Activated naive CD8-positive, alpha-beta T cell (primary cell): ENCODE data around the gene RNF123.
"Not testable (repeated sequence)": the region's sequence is repeated elsewhere in the genome, so short reads cannot be mapped to it uniquely, and the experiment has no call there.

Source experiments
- H3K27ac Mint-ChIP-seq: one replicate; pipeline ENCODE4 v1.8.0; 2021; ENCODE audit warnings: mixed read lengths
- H3K27me3 Mint-ChIP-seq: one replicate; pipeline ENCODE4 v1.8.0; 2021; ENCODE audit warnings: mixed read lengths
- H3K36me3 Mint-ChIP-seq: one replicate; pipeline ENCODE4 v1.8.0; 2021; ENCODE audit warnings: mixed read lengths
- H3K4me1 Mint-ChIP-seq: one replicate; pipeline ENCODE4 v1.8.0; 2021; ENCODE audit warnings: low read depth, mixed read lengths
- H3K4me3 Mint-ChIP-seq: one replicate; pipeline ENCODE4 v1.8.0; 2021; ENCODE audit warnings: mild to moderate bottlenecking, mixed read lengths
- H3K9me3 Mint-ChIP-seq: one replicate; pipeline ENCODE4 v1.8.0; 2021; ENCODE audit warnings: low read depth, mixed read lengths

Gene RNF123

DNA sequence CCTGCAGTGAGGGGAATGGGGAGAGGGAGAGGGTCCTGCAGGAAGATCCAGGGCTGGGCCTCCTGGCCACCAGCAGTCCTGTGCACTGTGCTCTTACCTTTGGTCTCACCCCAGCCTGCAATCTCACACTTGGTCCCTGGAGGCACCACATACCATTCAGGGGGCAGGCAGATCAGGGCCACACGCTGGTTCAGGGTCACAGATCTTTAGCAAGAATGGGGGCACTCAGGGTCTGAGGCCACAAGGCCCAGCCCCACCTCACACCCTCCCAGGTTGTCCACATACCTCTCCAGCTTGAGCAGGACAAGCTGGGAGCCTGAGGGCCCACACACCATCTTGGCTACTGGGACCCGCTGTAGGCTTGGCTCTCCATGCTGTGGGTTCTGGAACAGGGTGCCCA is 4.9 kb upstream of the RNF123 start:
- not testable (repeated sequence) for H3K27me3 Mint-ChIP-seq, H3K27ac Mint-ChIP-seq, H3K36me3 Mint-ChIP-seq, H3K9me3 Mint-ChIP-seq, H3K4me3 Mint-ChIP-seq
- H3K4me1 Mint-ChIP-seq, result peaks cover 16% of the 10 kb centered on the region

DNA sequence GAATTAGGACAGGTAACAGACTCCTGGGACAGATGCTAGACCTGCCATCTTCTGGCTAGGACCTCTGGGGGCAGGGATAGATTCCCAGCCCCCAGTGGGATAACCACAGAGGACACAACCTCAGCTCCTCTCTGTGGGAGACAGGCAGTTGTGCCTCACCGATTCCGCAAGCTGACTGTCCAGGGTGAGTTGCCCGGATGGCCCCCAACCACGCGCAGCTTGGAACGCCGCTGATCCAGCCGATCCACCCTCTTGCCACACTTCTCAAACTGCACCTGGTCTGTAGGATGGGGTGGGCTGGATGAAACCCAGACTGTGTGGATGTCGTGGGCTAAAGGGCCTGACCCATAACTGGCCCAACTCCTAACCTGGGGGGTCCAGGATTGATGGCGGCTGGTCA is 4.3 kb upstream of the RNF123 start:
- not testable (repeated sequence) for H3K9me3 Mint-ChIP-seq, H3K36me3 Mint-ChIP-seq, H3K27ac Mint-ChIP-seq, H3K27me3 Mint-ChIP-seq
- Mint-ChIP-seq H3K4me3 (peak overlapping the region; percentile 52), H3K4me1 (peaks cover 16% of the 10 kb centered on the region)

DNA sequence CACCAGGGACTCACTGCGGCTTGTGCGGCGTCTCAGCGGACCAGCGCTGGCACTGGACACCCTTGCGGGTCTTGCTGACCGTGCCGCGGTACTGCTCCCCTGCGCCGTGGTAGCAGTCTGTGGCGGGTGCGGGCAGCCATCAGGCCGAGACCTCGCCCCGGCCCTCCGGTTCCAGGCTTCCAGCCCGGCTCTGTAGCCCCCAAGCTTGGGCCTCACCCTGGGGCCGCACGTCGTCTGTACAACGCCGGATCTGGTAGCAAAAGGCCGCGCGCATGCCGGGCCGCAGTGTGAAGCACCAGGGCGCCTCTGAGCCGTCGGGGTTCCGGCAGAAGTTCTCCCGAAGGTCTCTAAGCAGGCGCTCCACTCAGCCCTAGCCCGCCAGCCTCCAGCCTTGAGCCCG is 3.5 kb upstream of the RNF123 start:
- not testable (repeated sequence) for H3K27me3 Mint-ChIP-seq, H3K9me3 Mint-ChIP-seq, H3K4me3 Mint-ChIP-seq, H3K27ac Mint-ChIP-seq, H3K36me3 Mint-ChIP-seq
- H3K4me1 Mint-ChIP-seq, result peaks cover 22% of the 10 kb centered on the region

DNA sequence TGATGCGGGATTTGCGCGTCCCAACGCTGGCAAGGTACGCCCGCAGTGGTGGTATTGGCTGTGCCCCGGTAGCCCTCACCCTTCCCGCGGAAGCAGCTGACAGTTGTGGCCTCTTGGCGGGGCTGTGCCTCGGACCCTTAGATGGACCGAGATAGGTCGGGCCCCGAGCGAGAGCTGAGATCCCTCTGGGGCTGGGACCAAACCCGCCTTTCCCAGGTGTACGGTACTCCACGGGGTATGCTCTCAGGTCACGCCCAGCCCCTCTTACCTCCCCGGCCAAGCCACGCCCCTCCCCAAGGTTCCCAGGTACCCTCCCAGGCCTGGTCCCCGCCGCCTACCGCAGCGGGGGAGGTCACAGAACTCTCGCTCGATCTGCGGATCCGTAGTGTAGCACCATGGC is 3.0 kb upstream of the RNF123 start:
- H3K27ac Mint-ChIP-seq, H3K9me3 Mint-ChIP-seq, H3K36me3 Mint-ChIP-seq, H3K27me3 Mint-ChIP-seq: not testable (repeated sequence)
- Mint-ChIP-seq H3K4me1 (peaks cover 27% of the 10 kb centered on the region), H3K4me3 (peak overlapping the region; percentile 66)

DNA sequence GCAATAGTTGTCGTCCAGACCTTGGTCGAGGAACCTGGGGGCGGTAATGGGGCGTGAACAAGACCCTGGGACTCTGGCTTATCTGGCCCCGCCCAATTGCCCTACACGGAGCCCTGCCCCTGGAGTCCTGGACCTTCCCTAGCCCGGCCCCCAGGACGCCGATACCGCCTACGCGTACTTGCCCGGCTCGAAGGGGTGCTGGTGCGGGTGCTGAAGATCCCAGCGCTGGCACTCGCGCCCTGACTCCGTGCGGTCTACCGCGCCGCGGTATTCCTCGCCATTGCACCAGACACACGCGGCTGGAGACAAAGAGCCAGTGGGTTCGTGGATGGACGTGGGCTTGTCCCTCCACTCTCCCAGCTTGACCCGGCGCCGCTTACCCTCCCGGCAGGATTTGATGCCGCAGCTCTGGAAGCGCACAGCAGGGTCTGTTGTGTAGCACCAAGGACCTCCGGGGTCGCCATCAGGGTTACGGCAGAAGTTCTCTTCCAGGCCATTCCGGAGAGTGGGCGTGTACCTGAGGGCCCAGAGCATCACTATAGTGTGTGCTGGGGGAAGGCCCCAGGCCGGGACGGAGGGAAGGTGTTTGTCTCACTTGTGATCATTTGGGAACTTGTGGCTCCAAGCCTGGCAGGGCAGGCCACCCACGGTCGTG is 2.5 kb upstream of the RNF123 start:
- H3K4me1 Mint-ChIP-seq, result peaks cover 27% of the 10 kb centered on the region
- peak overlapping the region; percentile 46 for H3K4me3 Mint-ChIP-seq
- H3K27ac Mint-ChIP-seq, H3K27me3 Mint-ChIP-seq, H3K36me3 Mint-ChIP-seq, H3K9me3 Mint-ChIP-seq: not testable (repeated sequence)

DNA sequence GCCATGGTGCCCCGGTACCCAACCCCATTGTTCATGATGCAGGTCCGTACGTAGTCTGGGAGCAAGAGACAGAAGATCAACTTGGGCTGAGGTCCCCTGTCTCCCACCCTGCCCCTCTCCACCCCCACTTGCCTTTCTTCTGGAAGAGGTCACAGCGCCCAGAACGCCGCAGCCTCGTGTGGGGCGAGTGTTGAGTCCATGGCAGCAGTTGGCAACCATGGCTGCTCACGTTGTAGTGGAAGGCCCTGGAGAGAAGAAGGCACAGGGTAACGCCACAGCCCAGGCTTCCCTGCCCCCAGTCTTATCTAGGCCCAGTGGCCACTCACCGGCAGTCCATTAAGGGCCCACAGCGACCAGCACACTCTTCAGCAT is 1.9 kb upstream of the RNF123 start:
- H3K36me3 Mint-ChIP-seq, H3K27me3 Mint-ChIP-seq, H3K9me3 Mint-ChIP-seq, H3K27ac Mint-ChIP-seq: not testable (repeated sequence)
- Mint-ChIP-seq H3K4me1 (peaks cover 27% of the 10 kb centered on the region), H3K4me3 (peak overlapping the region; percentile 46)

DNA sequence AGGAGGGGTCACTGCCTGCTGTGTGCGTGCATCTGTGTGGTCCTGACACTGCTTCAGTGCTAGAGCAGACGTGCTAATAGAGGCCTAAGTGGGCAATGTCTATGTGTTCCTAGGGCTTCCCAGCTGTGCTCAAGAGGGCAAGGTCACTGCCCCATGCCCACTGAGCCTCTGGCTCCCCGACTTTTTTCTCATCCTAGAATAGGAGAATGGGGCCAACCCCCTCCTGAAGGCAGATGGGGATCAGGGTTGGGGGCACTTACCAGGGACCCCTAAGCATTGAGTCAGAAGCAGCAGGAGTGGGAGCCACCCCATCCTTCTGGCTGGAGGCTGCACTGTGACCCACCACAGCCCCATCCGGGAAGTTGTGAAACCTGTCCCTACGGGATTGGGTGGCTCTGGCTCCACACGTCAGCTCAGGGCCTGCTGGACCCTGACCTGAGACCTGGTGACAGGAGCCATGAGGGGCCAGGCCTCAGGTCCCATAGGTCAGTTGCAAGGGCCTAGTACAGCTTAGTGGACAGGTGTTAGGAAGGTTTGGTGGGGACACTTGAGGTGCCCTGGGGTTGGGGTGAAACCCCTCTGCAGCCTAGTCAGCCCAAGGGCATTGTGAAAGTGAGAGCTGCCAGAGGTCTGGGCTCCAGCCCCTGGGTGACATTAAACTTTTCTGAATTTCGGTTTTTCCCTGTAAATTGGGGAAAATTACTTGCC is 865 bp upstream of the RNF123 start:
- not testable (repeated sequence) for H3K27me3 Mint-ChIP-seq, H3K9me3 Mint-ChIP-seq, H3K36me3 Mint-ChIP-seq
- H3K4me1 Mint-ChIP-seq, result peaks cover 29% of the 10 kb centered on the region
- H3K27ac Mint-ChIP-seq, result peak overlapping the region; percentile 95
- peak overlapping the region; percentile 94 for H3K4me3 Mint-ChIP-seq

DNA sequence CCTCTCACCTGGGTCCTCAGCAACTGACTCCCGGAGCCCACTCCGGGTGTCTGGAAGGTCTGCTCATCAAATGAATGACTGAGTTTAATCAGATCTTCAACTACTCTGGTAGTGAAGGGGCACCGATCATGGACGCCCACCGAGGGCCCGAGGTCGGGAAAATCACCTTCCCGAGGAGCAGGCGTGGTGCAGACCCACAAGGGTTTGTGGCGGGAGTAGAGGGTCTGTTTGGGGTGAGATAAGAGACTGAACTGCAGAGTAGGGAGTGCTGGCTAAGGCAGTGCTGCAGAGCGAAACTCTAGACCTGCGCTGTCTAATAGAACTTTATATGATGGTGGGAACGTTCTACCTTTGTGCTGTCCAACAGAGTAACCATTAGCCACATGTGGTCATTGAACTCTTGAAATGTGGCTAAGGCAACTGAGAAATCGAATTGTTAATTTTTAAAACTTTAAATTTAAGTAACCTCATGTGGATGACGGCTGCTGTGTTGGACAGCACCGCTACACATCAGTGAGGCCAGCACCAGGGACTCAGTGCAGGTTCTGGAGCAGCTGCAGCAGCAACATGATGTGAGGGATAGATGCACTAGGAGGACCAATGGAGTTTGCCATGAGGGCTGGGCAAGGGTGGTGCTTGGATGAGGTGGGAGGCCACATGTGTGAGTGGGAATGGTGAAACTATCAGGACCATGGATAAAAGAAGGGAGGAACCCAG is 709 bp downstream of the RNF123 start:
- H3K27me3 Mint-ChIP-seq, H3K36me3 Mint-ChIP-seq, H3K9me3 Mint-ChIP-seq: not testable (repeated sequence)
- Mint-ChIP-seq H3K27ac (peak overlapping the region; percentile 95), H3K4me1 (peaks cover 33% of the 10 kb centered on the region), H3K4me3 (peak overlapping the region; percentile 94)

DNA sequence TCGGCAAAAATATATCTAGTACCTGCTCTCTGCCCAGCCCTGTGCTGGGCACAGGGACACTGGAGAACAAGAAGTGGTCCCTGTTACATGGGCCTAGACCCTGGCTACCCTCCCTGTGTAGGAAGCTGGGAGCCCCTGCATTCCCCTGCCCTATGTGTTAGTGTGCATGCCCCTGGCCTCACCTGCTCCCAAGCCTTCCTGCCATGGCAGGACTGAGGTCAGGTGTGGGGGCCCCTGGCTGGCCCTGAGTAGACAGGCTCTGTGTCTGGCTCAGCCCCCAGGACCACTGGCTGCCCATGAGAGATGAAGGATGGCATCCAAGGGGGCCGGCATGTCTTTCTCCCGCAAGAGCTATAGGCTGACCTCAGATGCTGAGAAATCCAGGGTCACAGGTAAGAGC is 1.5 kb downstream of the RNF123 start:
- H3K9me3 Mint-ChIP-seq, H3K36me3 Mint-ChIP-seq, H3K27ac Mint-ChIP-seq, H3K27me3 Mint-ChIP-seq: not testable (repeated sequence)
- Mint-ChIP-seq H3K4me3 (peak overlapping the region; percentile 94), H3K4me1 (peaks cover 33% of the 10 kb centered on the region)

DNA sequence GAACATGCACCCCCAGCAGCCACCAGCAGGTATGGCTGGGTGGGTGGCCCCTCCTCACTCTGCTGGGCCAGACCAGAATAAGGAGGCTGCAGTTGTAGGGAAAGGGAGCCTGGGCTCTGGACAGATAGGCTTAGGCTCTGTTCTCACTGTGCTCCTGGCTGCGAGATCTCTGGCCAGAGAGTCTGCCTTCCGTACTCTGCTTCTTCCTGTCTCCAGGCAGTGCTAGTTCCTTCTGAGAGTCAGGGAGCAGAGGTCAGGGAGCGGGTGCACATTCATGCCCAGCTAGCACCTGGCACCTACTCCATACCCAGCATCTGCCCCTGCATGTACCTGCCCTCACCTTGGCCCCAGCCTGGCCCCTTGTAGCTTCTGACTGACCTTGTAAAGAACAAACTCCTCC is 2.1 kb downstream of the RNF123 start:
- Mint-ChIP-seq H3K4me1 (peaks cover 32% of the 10 kb centered on the region), H3K4me3 (peak overlapping the region; percentile 94)
- not testable (repeated sequence) for H3K36me3 Mint-ChIP-seq, H3K9me3 Mint-ChIP-seq, H3K27me3 Mint-ChIP-seq, H3K27ac Mint-ChIP-seq

DNA sequence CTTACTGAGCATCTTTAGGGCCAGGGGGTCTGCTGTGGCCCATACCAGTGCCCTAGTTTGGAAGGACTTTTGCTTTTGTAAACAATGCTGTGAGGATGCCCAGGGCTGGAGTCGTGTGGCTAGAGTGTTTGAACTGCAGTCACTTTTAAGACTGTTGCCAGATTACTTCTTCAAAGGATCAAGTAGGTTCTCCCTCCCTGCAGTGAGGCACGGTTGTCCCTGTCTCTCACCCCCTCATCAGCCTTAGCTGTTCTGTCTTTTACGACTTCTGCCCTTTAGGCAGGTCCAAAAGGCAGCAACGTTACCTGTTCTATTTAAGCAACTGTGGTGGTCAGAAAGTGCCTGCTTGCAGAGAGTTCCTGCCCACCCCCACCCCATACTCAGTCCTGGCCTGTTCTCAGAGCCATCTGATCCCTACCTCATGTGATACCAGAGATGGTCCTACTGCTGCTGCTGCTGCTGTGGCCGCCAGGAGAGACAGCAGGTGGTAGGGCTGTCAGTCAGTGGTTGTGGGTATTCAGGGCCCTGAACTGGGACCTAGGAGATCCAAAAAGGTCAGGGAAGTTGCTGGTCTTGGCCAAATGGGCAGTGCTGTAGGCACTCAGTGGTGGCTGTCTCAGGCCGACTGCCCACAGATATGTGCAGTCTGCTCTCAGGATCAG is 5.2 kb downstream of the RNF123 start:
- not testable (repeated sequence) for H3K36me3 Mint-ChIP-seq, H3K27ac Mint-ChIP-seq, H3K4me3 Mint-ChIP-seq, H3K27me3 Mint-ChIP-seq, H3K9me3 Mint-ChIP-seq
- peaks cover 21% of the 10 kb centered on the region for H3K4me1 Mint-ChIP-seq

DNA sequence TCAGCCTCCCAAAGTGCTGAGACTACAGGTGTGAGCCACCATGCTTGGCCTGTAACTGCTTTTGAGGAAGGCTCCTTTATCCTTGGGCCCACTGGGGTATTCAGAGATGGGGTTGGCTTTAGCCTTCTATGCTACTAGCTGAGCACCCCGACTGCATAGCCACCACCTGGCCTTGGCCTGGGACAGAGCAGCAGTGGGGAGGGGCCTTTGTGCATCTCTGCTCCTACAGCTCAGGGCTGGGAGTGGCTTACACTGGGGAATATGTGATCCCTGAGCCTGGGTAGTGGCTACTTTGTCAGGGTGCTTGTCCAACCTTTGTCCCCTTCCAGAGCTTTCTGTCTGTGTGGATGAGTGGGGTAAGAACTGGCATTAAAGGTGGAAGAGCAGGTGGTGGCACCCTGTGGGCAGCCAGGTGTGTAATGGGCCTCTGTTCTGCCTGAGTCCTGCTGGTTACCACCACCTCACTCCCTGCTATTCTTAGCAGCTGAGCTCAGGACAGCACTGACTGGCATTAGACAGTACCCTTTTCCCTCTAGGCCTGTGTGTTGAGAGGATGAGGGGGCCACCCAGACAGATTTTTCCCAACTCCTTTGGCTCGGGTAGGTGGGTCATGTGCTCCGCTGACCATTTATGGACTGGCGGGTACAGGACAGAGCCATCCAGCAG is 6.1 kb downstream of the RNF123 start:
- not testable (repeated sequence) for H3K36me3 Mint-ChIP-seq, H3K27ac Mint-ChIP-seq, H3K4me3 Mint-ChIP-seq, H3K9me3 Mint-ChIP-seq, H3K27me3 Mint-ChIP-seq
- peaks cover 13% of the 10 kb centered on the region for H3K4me1 Mint-ChIP-seq

DNA sequence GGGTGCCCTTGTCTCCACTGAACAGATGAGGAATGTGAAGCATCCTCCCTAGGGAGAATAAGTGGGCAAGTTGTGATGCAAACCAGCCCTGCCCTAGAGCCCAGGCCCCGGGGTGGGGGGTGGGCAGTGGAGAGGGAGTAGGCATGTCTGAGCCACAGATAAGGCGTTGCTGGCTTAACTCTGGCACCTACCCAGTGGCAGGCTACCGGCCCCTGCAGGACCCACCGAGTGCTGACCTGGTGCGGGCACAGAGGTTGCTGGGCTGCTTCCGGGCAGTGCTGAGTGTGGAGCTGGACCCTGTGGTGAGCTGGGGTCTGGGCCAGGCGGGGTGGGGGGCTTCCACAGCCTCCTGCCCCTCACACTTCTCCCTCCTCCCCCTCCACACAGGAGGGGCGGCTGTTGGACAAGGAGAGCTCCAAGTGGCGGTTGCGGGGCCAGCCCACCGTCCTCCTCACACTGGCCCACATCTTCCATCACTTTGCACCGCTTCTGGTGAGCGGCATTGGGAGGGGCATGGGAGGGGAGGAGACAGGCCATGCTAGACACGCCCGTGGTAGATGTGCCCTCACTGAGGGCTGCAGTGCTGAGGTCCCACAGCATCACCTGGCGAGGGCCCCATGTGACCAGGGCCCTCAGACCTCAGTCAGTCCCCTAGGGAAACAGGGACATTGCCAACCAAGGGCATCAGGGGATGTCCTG is 10.1 kb downstream of the RNF123 start:
- no peaks in the 10 kb centered on the region for H3K27me3 Mint-ChIP-seq
- H3K4me3 Mint-ChIP-seq, result no peak overlapping the region
- H3K4me1 Mint-ChIP-seq, result no peaks in the 10 kb centered on the region
- H3K27ac Mint-ChIP-seq, result no peak overlapping the region
- peaks cover 2% of the 10 kb centered on the region for H3K36me3 Mint-ChIP-seq
- H3K9me3 Mint-ChIP-seq, result no peaks in the 10 kb centered on the region

DNA sequence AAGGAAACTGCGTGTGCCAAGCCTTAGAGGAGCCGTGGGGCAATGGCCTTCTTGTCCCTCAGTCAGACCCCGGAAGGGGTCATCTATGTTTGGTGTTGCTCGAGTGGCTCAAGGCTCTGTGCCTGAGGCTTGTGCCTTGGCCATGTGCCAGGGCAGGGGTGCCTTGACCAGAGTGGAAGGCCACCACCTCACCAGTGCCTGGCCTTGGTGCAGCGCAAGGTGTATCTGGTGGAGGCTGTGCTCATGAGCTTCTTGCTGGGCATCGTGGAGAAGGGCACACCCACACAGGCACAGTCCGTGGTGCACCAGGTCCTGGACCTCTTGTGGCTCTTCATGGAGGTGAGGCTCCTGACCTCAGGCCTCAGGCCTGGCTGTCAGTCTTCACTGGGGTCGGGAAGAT is 10.7 kb downstream of the RNF123 start:
- Mint-ChIP-seq H3K4me3 (no peak overlapping the region), H3K9me3 (no peaks in the 10 kb centered on the region), H3K27ac (no peak overlapping the region), H3K27me3 (no peaks in the 10 kb centered on the region), H3K36me3 (peaks cover 2% of the 10 kb centered on the region), H3K4me1 (no peaks in the 10 kb centered on the region)
